ENCODE results near the gene DCAF12. TPM values are rescaled to one million over a fixed set of nuclear protein-coding genes. Genes with fewer than 3 reads are reported as not detected.

DCAF12 gene
- total RNA-seq, 1 experiment from 2014 or later: 40.2 TPM

DNA sequence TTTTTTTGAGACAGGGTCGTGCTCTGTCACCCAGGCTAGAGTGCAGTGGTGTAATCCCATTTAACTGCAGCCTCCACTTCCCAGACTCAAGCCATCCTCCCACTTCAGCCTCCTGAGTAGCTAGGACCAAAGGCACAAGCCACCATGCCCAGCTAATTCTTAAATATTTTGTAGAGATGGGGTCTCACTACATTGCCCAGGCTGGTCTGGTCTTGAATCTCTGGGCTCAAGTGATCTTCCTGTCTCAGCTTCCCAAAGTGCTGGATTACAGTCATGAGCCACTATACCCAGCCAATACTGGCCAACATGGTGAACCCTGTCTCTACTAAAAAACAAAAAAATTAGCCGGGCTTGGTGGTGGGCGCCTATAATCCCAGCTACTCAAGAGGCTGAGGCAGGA is 6.8 kb downstream of the DCAF12 start:
- peaks cover 0 to under 1% of the 10 kb centered on the region in 2 experiments; a peak in 1 of 4 replicates for H3K4me1 ChIP-seq (ENCODE audit: control insufficient read depth in 1 of 2, insufficient read depth in 2 of 2, low read length in 2 of 2)
- peaks cover 67% of the 10 kb centered on the region for H3K79me2 ChIP-seq (ENCODE audit: insufficient read depth, low read length)
- ChIA-PET POLR2A (no interaction called here), RAD21 (ENCODE audit: low non-redundant PET in 1 of 2, low total read pairs in 2 of 2, uncharacterized antibody in 2 of 2, unreplicated experiment in 2 of 2) (no interaction called here), CTCF (interaction anchor here (0.5 kb wide), 1 partner anchor 27 kb away, joined by 3 read pairs; no protein-coding TSS in a partner anchor)
- H3K9ac ChIP-seq (ENCODE audit: low read length): no peak overlapping the region
- no peak for DNase-seq (ENCODE audit: low read depth, low spot score)
- no peak overlapping the region for H2AFZ ChIP-seq (ENCODE audit: low read depth, low read length, poor library complexity, severe bottlenecking)
- no peak overlapping the region for H3K4me2 ChIP-seq (ENCODE audit: low read length)
- ATAC-seq: no peak
- no peak for TF ChIP-seq ATF3 (IDR thresholded peaks at IDR 0.05)
- TF ChIP-seq SIN3A (IDR thresholded peaks at IDR 0.05; ENCODE audit: low read depth): no peak
- no peak for TF ChIP-seq ZFX (IDR thresholded peaks at IDR 0.05)
- no peak for TF ChIP-seq POLR2A (IDR thresholded peaks at IDR 0.05; ENCODE audit: borderline replicate concordance, extremely low read depth, insufficient read depth, insufficient read length)
- TF ChIP-seq FOSL1 (IDR thresholded peaks at IDR 0.05; ENCODE audit: low read depth): no peak
- no peak for TF ChIP-seq SP1 (IDR thresholded peaks at IDR 0.05; ENCODE audit: low read depth)
- no peak for TF ChIP-seq MAX (IDR thresholded peaks at IDR 0.05)
- no peak for TF ChIP-seq CBX3 (IDR thresholded peaks at IDR 0.05; ENCODE audit: low read depth)
- TF ChIP-seq, protein P1, sequence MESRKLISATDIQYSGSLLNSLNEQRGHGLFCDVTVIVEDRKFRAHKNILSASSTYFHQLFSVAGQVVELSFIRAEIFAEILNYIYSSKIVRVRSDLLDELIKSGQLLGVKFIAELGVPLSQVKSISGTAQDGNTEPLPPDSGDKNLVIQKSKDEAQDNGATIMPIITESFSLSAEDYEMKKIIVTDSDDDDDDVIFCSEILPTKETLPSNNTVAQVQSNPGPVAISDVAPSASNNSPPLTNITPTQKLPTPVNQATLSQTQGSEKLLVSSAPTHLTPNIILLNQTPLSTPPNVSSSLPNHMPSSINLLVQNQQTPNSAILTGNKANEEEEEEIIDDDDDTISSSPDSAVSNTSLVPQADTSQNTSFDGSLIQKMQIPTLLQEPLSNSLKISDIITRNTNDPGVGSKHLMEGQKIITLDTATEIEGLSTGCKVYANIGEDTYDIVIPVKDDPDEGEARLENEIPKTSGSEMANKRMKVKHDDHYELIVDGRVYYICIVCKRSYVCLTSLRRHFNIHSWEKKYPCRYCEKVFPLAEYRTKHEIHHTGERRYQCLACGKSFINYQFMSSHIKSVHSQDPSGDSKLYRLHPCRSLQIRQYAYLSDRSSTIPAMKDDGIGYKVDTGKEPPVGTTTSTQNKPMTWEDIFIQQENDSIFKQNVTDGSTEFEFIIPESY (IDR thresholded peaks at IDR 0.05; ENCODE audit: extremely low read depth, insufficient replicate concordance, low read length): no peak
- no peak for TF ChIP-seq CEBPB (IDR thresholded peaks at IDR 0.05; ENCODE audit: low read depth)
- no peak for TF ChIP-seq JUND (IDR thresholded peaks at IDR 0.05)
- TF ChIP-seq SRF (IDR thresholded peaks at IDR 0.05; ENCODE audit: low read depth): no peak
- TF ChIP-seq REST (IDR thresholded peaks at IDR 0.05; ENCODE audit: low read depth): no peak
- TF ChIP-seq TCF7L2 (IDR thresholded peaks at IDR 0.05; ENCODE audit: borderline replicate concordance, extremely low read depth, insufficient read depth, insufficient read length): no peak
- TF ChIP-seq YY1 (IDR thresholded peaks at IDR 0.05; ENCODE audit: extremely low read depth, insufficient replicate concordance, low read depth, low read length): no peak
- no peak overlapping the region for H3K4me3 ChIP-seq (replicated peaks in 1 of 2; ENCODE audit: low read depth in 1 of 2, low read length in 2 of 2)
- H3K9me2 ChIP-seq (ENCODE audit: insufficient read depth): no peaks in the 10 kb centered on the region
- no TSS peak for BruUV-seq (replicated peaks)
- H3K36me3 ChIP-seq (ENCODE audit: control insufficient read depth in 1 of 2, insufficient read depth in 2 of 2, low read length in 2 of 2): peaks cover 21 to 31% of the 10 kb centered on the region in 2 experiments; a peak in 3 of 4 replicates
- intact Hi-C loops (cut with micrococcal nuclease): no loop called here
- H4K20me1 ChIP-seq (ENCODE audit: insufficient read depth): no peaks in the 10 kb centered on the region
- no peaks in the 10 kb centered on the region for H3K9me3 ChIP-seq (ENCODE audit: control insufficient read depth in 1 of 2, insufficient read depth in 1 of 2, low read depth in 1 of 2, low read length in 2 of 2)
- H3K27me3 ChIP-seq (ENCODE audit: insufficient read depth, low read length): no peaks in the 10 kb centered on the region
- H3K27ac ChIP-seq (ENCODE audit: low read depth, low read length): no peak overlapping the region
